Ureter (tissue), 1 donor: ENCODE results near the gene COL5A1. TPM values are rescaled to one million over a fixed set of nuclear protein-coding genes. Genes with fewer than 3 reads are reported as not detected.
"Not testable (repeated sequence)": the region's sequence is repeated elsewhere in the genome, so short reads cannot be mapped to it uniquely, and the experiment has no call there.

ENCODE experiments used
- DNase-seq: peaks from one replicate; pipeline ENCODE4 v3.0.0-alpha.2; 2020; ENCODE audit warnings: low spot score
- total RNA-seq: library from RNA; stranded (reverse); gene quantifications from one replicate; pipeline ENCODE4 v1.2.4, GENCODE V29; 2023
- donor health status: DM: yes; HTN: yes; CAD: no.

The COL5A1 gene
- total RNA-seq, 1 donor from 2014 or later, result 64.7 TPM

- no peak for DNase-seq
These were observed 14.2 kb downstream of the COL5A1 start for GRCh38 chr9:134655586-134656333.

GRCh38 chr9:134656334-134657006 lies 14.9 kb downstream of the COL5A1 start:
- DNase-seq, result no peak

- no peak for DNase-seq
These were observed 16.2 kb downstream of the COL5A1 start for GRCh38 chr9:134657666-134658377.

- no peak for DNase-seq
These were observed 16.9 kb downstream of the COL5A1 start for GRCh38 chr9:134658378-134658955.

GRCh38 chr9:134659688-134660131 lies 18.1 kb downstream of the COL5A1 start:
- no peak for DNase-seq

GRCh38 chr9:134660407-134660806 lies 18.8 kb downstream of the COL5A1 start:
- DNase-seq, result no peak

GRCh38 chr9:134661299-134661698 lies 19.7 kb downstream of the COL5A1 start:
- no peak for DNase-seq

- no peak for DNase-seq
These were observed 20.2 kb downstream of the COL5A1 start for GRCh38 chr9:134661791-134662142.

- DNase-seq, result no peak
These were observed 20.7 kb downstream of the COL5A1 start for GRCh38 chr9:134662143-134662876.

- no peak for DNase-seq
These were observed 21.5 kb downstream of the COL5A1 start for GRCh38 chr9:134663084-134663483.

GRCh38 chr9:134663753-134664415 lies 22.3 kb downstream of the COL5A1 start:
- no peak for DNase-seq

- no peak for DNase-seq
These were observed 22.8 kb downstream of the COL5A1 start for GRCh38 chr9:134664446-134664845.

GRCh38 chr9:134666208-134666607 lies 24.6 kb downstream of the COL5A1 start:
- no peak for DNase-seq

GRCh38 chr9:134666831-134667230 lies 25.2 kb downstream of the COL5A1 start:
- DNase-seq, result no peak

GRCh38 chr9:134668977-134669376 lies 27.4 kb downstream of the COL5A1 start:
- not testable (repeated sequence) for DNase-seq

GRCh38 chr9:134669399-134669955 lies 27.9 kb downstream of the COL5A1 start:
- no peak for DNase-seq

GRCh38 chr9:134670042-134670525 lies 28.5 kb downstream of the COL5A1 start:
- DNase-seq, result no peak

- DNase-seq, result no peak
These were observed 29.3 kb downstream of the COL5A1 start for GRCh38 chr9:134670851-134671281.

GRCh38 chr9:134671341-134672113 lies 29.9 kb downstream of the COL5A1 start:
- DNase-seq, result no peak

GRCh38 chr9:134676361-134676760 lies 34.8 kb downstream of the COL5A1 start:
- no peak for DNase-seq
